Cardiac muscle cell (in vitro differentiated cells and primary cell): ENCODE data around the gene EML6. TPM values are rescaled to one million over a fixed set of nuclear protein-coding genes. Genes with fewer than 3 reads are reported as not detected.

Source experiments
- DNase-seq, 2 donors: peaks; one replicate each; pipeline versions ENCODE4 v3.0.0 to v3.0.0-alpha.2; 2010 to 2017; ENCODE audit warnings: low read depth in 1 of 2, low spot score in 1 of 2
- H3K27ac ChIP-seq: fragments of 200-600 bp; sonication (generic); 2 replicates; pipeline ENCODE4 v1.5.1; 2016
- H3K27me3 ChIP-seq: fragments of 200-600 bp; sonication (generic); 2 replicates; pipeline ENCODE4 v1.6.0; 2016; ENCODE audit warnings: control low read depth
- H3K36me3 ChIP-seq: fragments of 200-600 bp; sonication (generic); 2 replicates; pipeline ENCODE4 v1.5.1; 2016; ENCODE audit warnings: control low read depth
- H3K4me1 ChIP-seq: fragments of 200-600 bp; sonication (generic); 2 replicates; pipeline ENCODE4 v1.8.1; 2017; ENCODE audit warnings: low read depth, mild to moderate bottlenecking, mixed run types
- H3K4me3 ChIP-seq: fragments of 200-600 bp; sonication (generic); 2 replicates; pipeline ENCODE4 v1.5.1; 2016; ENCODE audit warnings: mild to moderate bottlenecking
- H3K9me3 ChIP-seq: fragments of 200-600 bp; sonication (generic); 2 replicates; pipeline ENCODE4 v1.5.1; 2017; ENCODE audit warnings: low read depth, mild to moderate bottlenecking, control low read depth
- CTCF ChIP-seq: IDR thresholded peaks from 2 replicates; pipeline ENCODE4 v1.5.1; 2012; ENCODE audit warnings: low read depth, mild to moderate bottlenecking, low read length
- polyA plus RNA-seq: library from polyadenylated mRNA; unstranded; fragments of >200 nt; fragmentation: Nextera tagmentation; extraction: Ambion mirVana; gene quantifications from 2 replicates; pipeline ENCODE4 v1.2.1, GENCODE V29; 2016
- total RNA-seq: library from RNA; depleted of rRNA; stranded (reverse); fragments of >200 nt; gene quantifications from 2 replicates; pipeline ENCODE4 v1.2.3, GENCODE V29; 2016

The EML6 gene
- total and polyA plus RNA-seq, 2 experiments from 2014 or later, result 0.89 to 1.3 TPM

- DNase-seq, result no peak
- peaks cover 22% of the 10 kb centered on the region for H3K4me1 ChIP-seq
- no peak overlapping the region for H3K4me3 ChIP-seq
- no peaks in the 10 kb centered on the region for H3K27me3 ChIP-seq
- H3K9me3 ChIP-seq, result no peaks in the 10 kb centered on the region
- no peak overlapping the region for H3K27ac ChIP-seq
- no peaks in the 10 kb centered on the region for H3K36me3 ChIP-seq
- TF ChIP-seq CTCF, result no peak
Observed at GRCh38 chr2:54995553-54995952, 272.1 kb downstream of the EML6 start.

- no peak overlapping the region for H3K4me3 ChIP-seq
- H3K27ac ChIP-seq, result peak overlapping the region; percentile 87
- DNase-seq, result no peak
- no peaks in the 10 kb centered on the region for H3K36me3 ChIP-seq
- H3K9me3 ChIP-seq, result no peaks in the 10 kb centered on the region
- H3K4me1 ChIP-seq, result peaks cover 36% of the 10 kb centered on the region
- no peaks in the 10 kb centered on the region for H3K27me3 ChIP-seq
- no peak for TF ChIP-seq CTCF
Observed at GRCh38 chr2:54997826-54998225, 274.4 kb downstream of the EML6 start.

- Histone ChIP-seq H3K4me3 (peak overlapping the region; percentile 3), H3K4me1 (peaks cover 39% of the 10 kb centered on the region), H3K9me3 (no peaks in the 10 kb centered on the region), H3K27me3 (no peaks in the 10 kb centered on the region), H3K36me3 (no peaks in the 10 kb centered on the region), H3K27ac (peak overlapping the region; percentile 87)
- TF ChIP-seq CTCF, result no peak
- DNase-seq, result peak; percentile 54 to 74
Observed at GRCh38 chr2:54999182-54999581, 275.7 kb downstream of the EML6 start.

- peak overlapping the region; percentile 87 for H3K27ac ChIP-seq
- no peak for TF ChIP-seq CTCF
- no peaks in the 10 kb centered on the region for H3K27me3 ChIP-seq
- H3K4me1 ChIP-seq, result peaks cover 39% of the 10 kb centered on the region
- H3K36me3 ChIP-seq, result no peaks in the 10 kb centered on the region
- H3K9me3 ChIP-seq, result no peaks in the 10 kb centered on the region
- H3K4me3 ChIP-seq, result no peak overlapping the region
- no peak for DNase-seq
Observed at GRCh38 chr2:55000341-55000740, 276.9 kb downstream of the EML6 start.

GRCh38 chr2:55001716-55002115 lies 278.3 kb downstream of the EML6 start:
- TF ChIP-seq CTCF, result no peak
- Histone ChIP-seq H3K4me3 (no peak overlapping the region), H3K4me1 (peaks cover 42% of the 10 kb centered on the region), H3K27ac (peak overlapping the region; percentile 28), H3K36me3 (no peaks in the 10 kb centered on the region), H3K27me3 (no peaks in the 10 kb centered on the region), H3K9me3 (no peaks in the 10 kb centered on the region)
- DNase-seq, result no peak
